HG03064 (cell line): Measurements from ENCODE around the gene HLA-E.
A peak's percentile ranks its signal among the peaks of the same experiment; 100 is the strongest.
"Not testable (repeated sequence)": the region's sequence is repeated elsewhere in the genome, so short reads cannot be mapped to it uniquely, and the experiment has no call there.

ENCODE experiments used
- ATAC-seq: cut with Tn5 transposase; IDR thresholded peaks from one replicate; pipeline ENCODE4 v1.9.1; 2021; ENCODE audit warnings: low read depth; ENCODE audit not compliant: unreplicated experiment

Gene HLA-E

DNA sequence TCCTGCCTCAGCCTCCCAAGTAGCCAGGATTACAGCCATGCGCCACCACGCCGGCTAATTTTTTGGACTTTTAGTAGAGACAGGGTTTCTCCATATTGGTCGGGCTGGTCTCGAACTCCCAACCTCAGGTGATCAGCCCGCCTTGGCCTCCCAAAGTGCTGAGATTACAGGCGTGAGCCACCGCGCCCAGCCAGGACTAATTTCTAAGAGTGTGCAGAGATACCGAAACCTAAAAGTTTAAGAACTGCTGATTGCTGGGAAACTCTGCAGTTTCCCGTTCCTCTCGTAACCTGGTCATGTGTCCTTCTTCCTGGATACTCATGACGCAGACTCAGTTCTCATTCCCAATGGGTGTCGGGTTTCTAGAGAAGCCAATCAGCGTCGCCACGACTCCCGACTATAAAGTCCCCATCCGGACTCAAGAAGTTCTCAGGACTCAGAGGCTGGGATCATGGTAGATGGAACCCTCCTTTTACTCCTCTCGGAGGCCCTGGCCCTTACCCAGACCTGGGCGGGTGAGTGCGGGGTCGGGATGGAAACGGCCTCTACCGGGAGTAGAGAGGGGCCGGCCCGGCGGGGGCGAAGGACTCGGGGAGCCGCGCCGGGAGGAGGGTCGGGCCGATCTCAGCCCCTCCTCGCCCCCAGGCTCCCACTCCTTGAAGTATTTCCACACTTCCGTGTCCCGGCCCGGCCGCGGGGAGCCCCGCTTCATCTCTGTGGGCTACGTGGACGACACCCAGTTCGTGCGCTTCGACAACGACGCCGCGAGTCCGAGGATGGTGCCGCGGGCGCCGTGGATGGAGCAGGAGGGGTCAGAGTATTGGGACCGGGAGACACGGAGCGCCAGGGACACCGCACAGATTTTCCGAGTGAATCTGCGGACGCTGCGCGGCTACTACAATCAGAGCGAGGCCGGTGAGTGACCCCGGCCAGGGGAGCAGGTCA lies at the start of gene HLA-E:
TSS of gene HLA-E (plus strand) at position 429 of the 945 bp plus-strand sequence. CDS start at position 452, 23 bp downstream.
- peak; percentile 54 for ATAC-seq

DNA sequence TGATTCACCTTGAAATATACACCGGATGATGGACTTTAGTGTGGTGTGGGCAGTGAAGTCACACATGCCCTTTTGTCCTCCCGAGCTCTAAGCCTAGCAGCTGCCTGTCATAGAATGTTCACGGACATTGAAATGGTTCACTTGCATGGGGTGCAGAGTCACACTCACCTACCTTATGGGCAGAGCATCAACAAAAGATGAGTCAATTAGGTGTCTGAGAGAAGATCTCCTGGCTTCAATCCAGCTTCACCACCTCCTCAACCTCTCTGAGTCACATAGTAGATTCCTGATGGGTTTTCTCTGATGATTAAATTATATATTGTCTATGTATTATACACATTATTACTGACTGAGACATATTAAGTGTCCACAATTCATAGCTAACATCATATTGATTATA lies 48.1 kb upstream of the HLA-E start:
- ATAC-seq: no peak

DNA sequence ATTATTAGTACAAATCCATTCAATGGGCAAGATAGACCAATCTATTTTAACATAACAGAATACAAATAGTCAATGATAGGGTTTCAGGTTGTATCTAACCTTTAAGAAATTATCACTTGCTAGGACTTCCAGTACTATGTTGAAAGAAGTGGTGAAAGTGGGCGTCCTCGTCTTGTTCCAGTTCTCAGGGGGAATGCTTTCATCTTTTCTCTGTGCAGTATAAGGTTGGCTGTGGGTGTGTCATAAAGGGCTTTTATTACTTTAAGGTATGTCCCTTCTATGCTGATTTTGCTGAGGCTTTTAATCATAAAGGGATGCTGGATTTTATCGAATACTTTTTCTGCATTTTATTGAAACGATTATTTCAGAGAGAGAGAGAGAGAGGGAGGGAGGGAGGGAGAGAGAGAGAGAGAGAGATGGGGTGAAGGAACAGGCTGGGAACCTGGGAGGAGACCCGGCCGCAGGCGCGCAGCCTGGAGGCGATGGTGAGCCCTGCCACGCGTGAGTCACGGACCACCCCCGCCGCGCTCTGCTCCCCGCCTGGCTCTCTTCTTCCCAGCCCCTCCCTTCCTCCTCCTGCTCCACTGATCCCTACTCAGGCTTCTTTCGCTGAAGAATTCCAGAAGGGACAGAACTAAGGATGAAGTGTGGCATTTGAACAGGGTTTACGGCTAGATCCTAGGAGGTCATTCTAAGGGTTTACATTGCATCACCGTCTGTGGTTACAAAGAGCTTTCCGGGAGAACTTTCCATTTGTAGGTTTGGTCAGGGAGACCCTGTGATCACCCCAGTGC lies 45.5 kb upstream of the HLA-E start:
- ATAC-seq: no peak

DNA sequence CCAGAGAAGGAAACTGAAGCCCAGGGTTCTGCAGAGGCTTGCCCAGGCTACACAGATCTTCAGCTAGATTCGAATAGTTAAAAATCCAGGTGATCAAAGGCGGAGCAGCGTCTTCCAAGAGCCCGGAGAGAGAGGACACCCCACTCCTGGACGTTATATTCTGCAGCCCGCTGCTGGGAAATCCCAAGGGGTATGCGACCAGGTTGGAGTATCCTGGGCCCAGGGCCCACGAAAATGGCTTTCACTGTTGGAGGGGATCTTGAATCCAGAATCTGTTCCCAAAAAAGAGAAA lies 44.9 kb upstream of the HLA-E start:
- ATAC-seq: no peak

DNA sequence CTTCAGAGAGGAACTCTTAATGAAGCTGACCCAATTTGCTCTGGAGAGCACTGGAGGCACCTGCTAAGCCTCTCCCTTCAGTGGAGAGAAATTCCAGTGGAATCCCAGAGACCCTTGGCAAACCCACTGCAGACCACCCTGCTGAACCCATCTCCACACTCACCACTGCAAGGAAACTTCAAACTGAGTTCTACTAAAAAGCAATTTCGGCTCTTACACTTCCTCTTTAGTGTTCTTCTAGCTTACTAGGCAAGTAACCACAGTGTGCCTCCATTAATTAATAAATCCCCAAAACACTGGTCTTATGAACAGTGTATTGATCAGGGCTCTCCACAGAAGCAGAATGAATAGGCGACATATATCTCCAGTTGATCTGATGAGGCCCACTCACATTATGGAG lies 43.0 kb upstream of the HLA-E start:
- no peak for ATAC-seq

DNA sequence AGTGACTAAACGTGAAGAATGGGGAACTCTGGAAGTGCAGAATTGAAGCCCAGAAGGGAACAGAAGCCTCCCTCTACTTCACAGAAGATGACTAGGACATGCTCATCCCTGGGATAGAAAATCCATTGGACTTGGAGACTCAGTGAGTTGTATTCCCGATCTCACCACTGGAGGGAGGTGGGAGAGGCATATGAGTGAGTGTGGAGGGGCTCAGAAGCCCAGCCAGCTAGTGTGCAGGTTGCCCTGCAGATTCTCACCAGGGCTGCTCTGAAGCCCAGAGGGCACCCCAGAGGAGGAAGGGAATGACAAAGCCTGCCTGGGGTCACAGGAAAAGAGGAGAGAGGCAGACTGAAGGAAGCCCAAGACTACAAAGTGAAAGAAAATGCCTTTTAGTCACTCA lies 42.1 kb upstream of the HLA-E start:
- ATAC-seq: no peak

DNA sequence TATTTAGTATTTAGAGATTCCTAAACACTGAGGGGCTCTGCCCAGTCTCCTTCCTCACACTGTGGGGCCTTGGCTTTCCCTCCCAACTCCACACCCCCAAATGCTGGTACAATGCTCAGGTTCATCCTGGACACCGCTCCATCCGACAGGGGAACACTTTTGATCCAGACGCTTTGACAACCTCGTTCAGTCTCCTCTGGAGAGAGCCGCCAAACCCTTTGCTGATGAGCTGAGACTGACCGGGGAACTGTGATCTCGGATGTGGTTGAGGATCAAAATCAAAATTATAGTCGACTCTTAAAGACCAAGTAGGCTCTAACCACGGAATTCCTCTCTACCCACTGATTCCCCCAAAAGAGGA lies 38.8 kb upstream of the HLA-E start:
- no peak for ATAC-seq

DNA sequence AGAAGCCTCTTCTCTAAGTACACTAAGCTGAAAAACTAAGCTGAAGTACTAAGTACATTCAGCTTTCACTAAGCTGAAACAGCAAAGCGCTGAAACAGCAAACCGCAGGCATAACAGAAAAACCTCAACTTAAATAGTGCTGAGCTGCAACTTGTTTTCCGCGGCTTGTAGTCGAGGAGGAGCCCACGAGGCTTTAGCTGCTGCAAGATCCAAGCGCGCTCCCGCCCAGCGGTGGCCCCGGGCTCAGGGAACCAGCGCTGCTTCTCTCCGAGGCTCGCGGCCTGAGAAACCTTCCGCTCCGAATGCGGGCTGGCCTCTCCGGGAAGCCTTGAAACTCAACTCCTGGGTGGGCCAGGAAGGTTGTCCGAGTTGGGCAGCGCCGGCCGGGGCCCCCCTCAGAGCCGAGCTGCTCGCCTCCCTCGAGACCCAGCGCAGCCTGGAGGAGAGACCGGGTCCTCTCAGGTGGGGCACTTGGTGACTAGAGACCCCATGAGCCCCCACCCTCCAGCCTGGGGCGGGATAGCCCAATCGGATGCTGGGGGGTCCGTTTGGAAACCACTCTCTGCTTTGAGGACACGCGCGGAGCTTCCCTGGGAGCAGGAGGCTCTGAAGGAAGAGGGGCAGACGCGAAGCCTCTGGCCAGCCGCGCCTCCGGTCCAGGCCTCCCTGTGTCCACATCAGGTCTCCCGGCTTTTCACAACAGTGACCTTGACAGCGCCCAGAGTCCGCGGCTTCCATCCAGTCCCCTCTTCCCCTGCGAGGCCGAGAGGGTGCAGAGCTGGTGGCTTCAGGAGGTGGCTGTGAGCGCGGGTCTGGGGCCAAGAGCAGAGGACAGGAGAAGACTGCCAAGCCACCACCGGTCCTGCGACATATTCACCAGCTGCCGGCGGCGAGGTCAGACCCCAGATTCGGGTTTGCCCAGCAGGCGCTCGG lies 38.1 kb upstream of the HLA-E start:
- ATAC-seq: no peak

DNA sequence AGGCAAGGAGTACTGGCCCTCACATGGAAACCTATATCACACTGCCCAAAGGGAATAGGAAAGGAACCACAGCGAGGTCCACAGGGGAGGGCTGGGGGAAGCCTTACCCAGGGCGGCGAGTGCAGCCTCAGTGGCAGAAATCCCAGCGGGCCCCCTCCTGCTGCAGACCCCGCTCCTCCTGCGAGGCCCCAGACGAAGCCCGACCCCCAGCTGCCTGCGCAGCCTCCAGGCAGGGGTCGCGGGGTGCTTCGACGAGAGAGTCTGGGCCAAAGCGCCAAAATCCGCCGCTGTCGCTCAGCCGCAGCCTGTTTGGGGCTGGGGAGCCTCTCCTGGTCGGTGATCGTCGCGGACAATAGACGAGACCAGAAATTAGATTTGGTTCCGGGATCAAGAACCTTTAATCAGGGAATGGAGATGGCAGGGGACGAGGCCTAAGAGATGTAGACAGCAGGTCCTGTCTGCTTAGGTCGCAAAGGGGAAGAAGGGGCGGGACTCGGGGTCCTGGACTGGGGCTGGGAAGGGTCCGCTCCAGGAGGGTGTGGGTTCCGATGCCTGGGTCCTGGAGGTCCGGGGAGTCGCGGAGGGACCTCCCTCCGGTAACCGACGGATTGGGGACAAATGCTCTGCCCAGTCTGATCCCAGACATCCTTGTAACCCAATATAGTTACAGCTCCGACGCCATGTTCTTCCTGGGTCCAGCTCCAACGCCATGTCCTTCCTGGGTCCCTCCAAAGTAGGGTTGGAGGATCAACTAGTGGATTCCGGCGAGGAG lies 36.4 kb upstream of the HLA-E start:
- ATAC-seq: no peak

DNA sequence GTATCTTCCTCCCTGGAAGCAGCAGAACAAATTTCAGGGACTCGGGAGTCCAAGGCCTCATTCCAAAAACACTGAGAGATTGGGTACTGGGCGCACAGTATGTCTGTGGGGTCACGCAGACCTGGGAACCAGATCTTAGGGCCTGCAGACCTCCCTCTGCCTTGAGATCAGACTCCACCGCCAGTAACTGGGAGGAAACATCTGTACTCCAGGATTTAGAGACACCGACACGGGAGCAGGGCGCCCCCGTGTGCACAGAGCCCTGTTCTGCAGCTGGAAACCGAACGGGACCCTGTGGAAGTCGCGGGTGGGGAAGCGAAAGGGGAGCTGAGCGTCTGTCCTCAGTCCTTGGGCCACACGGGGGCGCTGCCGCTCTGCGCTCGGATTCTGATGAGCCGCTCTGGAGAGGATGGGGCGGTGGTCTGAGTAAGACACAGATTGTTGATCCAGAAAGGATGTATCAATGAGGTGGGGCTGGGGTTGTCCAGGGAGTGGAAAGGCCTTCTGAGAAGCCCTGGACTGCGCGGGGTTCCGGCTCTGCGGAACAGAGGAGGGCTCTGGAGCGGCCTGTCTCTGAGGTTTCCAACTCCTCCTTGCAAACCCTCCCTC lies 35.7 kb upstream of the HLA-E start:
- ATAC-seq: no peak

DNA sequence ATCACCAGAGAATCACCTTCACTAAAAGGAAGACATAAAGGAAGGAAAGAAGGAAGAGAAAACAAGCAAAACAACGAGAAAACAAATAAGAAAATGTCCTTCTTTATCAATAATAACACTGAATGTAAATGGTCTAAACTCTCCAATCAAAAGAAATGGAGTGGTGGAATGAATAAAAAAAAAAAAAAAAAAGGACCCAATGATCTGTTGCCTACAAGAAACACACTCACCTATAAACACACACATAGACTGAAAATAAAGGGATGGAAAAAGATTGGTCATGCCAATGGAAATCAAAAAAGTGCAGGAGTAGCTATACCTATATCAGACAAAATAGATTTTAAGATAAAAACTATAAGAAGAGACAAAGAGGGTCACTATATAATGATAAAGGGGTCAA lies 30.2 kb upstream of the HLA-E start:
- ATAC-seq: no peak

DNA sequence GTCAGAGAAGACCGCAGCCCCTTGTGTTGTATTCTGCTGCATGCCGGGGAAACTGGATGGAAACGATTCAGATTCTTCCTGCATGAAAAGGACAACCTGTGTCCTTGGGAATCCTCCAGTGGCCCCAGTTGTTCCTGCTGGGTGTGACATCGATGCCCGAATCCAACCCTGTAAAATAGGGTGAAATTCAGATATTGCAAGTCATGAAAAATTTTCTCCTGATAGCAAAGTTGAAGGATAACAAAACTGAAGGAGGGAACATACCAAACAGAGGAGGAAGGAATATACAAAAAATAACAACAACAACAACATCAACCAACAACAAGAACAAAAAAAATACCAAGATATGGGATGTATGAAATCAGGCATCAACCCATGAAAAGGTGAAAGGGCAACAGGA lies 28.3 kb upstream of the HLA-E start:
- ATAC-seq: no peak

DNA sequence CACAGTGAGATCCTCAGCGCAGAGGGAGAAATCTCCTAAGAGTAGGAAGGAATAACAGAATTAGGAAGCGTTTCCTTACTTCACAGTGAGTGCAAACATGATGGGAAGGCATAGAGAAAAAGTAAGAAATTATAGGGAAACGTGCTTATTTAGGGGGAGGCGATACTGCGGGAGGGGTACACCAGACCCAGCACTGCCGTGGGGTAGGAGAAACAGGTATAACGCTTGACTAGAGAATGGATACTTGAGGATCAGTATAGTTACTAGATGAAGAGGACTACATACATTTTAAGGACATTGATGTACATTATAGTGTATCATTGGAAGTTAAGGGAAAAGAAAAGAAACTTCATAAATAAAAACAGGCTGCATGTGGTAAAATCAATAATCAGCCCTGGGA lies 26.8 kb upstream of the HLA-E start:
- ATAC-seq: no peak

DNA sequence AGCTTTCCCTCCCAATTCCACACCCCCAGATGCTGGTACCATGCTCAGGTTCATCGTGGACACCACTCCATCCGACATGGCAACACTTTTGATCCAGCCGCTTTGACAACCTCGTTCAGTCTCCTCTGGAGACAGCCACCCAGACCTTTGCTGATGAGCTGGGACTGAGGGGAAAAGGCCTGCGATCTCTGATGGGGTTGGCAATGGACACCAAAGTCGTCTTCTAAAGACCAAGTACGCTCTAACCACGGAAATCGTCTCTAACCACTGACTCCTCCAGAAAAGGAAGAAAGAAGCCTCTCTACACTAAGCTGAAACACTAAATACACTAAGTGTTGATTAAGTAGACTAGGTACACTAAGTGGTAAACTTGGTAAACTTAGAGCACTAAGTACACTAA lies 26.1 kb upstream of the HLA-E start:
- no peak for ATAC-seq

DNA sequence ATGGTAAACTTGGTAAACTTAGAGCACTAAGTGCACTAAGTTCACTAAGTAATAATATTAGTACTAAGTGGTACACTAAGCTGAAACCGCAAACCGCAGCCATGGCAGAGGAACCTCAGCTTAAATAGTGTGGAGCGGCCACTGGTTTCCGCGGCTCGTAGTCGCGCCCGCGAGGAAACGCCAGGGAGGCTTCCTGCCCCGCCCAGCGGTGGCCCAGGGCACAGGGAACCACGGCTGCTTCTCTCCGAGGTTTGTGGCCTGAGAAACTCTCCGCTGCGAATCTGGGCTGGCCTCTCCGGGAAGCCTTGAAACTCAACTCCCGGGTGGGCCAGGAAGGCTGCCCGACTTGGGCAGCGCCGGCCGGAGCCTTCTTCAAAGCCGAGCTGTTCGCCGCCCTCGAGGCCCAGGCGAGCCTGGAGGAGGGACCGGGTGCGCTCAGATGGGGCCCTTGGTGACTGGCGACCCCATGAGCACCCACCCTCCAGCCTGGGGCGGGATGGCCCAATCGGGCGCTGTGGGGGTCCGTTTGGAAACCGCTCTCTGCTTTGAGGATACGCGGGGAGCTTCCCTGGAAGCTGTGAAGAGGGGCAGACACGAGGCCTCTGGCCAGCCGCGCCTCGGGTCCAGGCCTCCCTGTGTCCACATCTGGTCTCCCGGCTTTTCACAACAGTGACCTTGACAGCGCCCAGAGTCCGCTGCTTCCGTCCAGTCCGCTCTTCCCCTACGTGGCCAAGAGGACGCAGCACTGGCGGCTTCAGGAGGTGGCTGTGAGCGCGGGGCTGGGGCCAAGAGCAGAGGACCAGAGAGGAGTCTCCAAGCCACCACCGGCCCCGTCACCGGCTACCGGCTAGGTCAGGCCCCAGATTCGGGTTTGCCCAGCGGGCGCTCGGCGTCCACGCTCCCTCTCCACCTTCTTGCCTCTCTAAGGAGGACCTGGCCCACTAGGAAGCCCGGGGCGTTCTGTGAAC lies 25.4 kb upstream of the HLA-E start:
- no peak for ATAC-seq

DNA sequence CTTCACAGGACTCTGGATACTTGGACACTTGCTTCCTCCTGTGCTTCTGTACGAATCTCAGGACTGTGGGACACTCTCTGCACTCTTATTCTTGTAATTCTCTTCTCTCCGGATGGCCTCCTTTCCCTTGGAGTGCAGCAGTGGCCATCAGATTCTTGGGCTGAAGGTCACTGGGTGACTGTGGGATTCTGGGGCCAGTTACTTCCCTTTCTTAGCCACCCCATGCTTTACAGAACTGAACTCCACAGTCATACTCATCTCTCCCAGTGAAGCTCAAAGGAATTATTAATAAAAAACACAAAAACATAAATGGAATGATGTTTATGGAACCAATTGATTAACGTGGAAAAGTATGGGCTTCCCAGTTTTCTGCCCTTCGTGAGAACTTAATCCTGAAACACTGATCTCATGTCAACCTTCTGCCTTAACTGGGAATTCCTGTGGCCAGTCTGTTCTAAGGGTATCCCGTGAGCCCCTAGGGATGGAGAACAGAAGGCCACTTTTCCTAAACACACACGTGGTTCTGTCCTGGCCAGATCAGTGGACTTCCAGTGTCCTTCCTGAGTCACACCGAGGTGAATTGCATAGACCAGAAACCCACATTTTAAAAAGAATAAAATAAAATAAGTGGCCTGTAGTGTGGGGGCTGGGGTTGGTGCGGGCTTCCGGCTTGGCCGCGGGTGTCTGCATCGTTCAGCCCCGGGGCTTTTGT lies 23.6 kb upstream of the HLA-E start:
- ATAC-seq: no peak

DNA sequence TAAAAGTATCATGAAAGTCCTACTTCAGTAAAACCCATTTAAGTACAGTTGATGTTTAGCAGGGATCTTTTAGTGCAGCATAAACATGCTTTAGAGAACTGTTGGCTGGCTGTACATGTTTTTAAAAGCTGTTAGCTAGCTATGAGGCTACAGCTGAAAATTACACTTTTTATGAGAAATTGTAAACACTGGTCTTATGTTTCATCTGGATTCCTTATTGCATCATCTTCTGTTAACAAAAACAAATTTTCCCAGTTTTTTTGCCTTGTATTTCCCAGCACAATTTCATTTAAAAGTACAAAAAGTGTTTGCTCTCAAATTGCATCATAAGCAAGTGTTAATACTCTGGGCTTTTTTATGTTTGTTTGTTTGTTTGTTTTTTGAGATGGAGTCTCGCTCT lies 18.3 kb upstream of the HLA-E start:
- no peak for ATAC-seq

DNA sequence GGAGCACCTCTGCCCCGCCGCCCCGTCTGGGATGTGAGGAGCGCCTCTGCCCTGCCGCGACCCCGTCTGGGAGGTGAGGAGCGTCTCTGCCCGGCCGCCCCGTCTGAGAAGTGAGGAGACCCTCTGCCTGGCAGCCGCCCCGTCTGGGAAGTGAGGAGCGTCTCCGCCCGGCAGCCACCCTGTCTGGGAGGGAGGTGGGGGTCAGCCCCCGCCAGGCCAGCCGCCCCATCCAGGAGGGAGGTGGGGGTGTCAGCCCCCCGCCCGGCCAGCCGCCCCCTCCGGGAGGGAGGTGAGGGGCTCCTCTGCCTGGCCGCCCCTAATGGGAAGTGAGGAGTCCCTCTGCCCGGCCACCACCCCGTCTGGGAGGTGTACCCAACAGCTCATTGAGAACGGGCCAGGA lies 14.2 kb upstream of the HLA-E start:
- ATAC-seq: not testable (repeated sequence)
